ENCODE data around the gene SULF2.

DNA sequence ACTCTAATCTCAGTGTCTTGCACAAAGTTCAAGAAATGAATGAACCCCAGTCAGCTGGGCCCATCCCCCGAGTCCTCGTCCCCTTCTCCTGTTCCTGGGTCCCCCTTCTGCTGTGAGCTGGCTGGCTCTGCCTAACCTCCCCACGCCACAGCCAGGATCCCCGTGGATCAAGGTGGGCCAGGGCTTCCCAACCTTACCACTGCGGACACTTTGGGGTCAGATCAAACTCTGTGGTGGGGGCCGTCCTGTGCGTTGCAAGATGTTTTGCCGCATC, 116.2 kb downstream of the SULF2 start:
- TF ChIP-seq, protein P1, sequence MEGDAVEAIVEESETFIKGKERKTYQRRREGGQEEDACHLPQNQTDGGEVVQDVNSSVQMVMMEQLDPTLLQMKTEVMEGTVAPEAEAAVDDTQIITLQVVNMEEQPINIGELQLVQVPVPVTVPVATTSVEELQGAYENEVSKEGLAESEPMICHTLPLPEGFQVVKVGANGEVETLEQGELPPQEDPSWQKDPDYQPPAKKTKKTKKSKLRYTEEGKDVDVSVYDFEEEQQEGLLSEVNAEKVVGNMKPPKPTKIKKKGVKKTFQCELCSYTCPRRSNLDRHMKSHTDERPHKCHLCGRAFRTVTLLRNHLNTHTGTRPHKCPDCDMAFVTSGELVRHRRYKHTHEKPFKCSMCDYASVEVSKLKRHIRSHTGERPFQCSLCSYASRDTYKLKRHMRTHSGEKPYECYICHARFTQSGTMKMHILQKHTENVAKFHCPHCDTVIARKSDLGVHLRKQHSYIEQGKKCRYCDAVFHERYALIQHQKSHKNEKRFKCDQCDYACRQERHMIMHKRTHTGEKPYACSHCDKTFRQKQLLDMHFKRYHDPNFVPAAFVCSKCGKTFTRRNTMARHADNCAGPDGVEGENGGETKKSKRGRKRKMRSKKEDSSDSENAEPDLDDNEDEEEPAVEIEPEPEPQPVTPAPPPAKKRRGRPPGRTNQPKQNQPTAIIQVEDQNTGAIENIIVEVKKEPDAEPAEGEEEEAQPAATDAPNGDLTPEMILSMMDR (conservative IDR thresholded peaks at IDR 0.05 in 1 of 2, IDR thresholded peaks at IDR 0.05 in 1 of 2; ENCODE audit: extremely low read depth in 1 of 2, insufficient read depth in 1 of 2, low read depth in 1 of 2, low read length in 2 of 2) = no peak
- no peak for TF ChIP-seq EZH2 (IDR thresholded peaks at IDR 0.05; ENCODE audit: borderline replicate concordance, low read length)
